Vagina (tissue), 2 donors: ENCODE data around the gene SKAP1.

ENCODE experiments used
- POLR2A ChIP-seq, 2 donors: fragments of 450-650 bp; IDR thresholded peaks; one replicate each; pipeline ENCODE4 v1.6.1; 2017; ENCODE audit warnings: antibody characterized with exemption in 2 of 2, mild to moderate bottlenecking in 2 of 2, moderate library complexity in 2 of 2
- POLR2AphosphoS5 ChIP-seq, 2 donors: sonication (generic); formaldehyde crosslinking; IDR thresholded peaks; one replicate each; pipeline ENCODE4 v1.9.0; 2017; ENCODE audit warnings: antibody characterized with exemption in 2 of 2, mild to moderate bottlenecking in 2 of 2, low read depth in 1 of 2; ENCODE audit not compliant: insufficient read depth in 1 of 2
- TF ChIP-seq, protein P1 (sequence below), 3 experiments: fragments of 450-650 bp in 2 of 3; fragments of 200-600 bp in 1 of 3; sonication (generic) in 1 of 3; IDR thresholded peaks; one replicate each; pipeline ENCODE4 v1.5.1; 2017 to 2019; ENCODE audit warnings: antibody characterized with exemption in 3 of 3, mild to moderate bottlenecking in 2 of 3, moderate library complexity in 2 of 3

DNA sequence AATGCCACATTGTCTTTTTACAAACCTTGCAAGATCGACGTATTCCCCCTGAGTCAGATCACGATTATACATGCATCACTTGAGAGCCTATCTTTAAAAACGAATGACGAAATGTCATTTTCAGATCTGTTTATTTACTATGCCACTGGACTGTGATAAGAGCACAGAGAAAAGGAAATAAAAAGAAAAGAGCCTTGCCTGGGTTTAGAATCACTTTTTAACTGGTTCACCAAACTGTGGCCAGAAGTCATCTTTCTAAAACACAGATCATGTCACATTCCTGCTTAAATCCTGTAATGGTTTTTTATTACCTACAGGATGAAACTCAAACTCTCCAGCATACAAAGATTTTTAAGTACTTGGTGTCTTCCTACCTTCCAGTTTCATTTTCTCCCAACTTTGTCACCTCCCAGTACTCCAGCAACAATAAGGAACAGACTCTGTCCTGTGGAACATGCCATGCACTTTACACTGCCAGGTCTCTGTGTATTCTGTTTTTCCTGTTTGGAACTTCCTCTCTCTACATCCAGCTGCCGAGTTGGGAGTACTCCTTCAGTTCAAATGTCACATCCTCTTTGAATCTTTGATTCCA is 231.0 kb downstream of the SKAP1 start:
- TF ChIP-seq, protein P1, sequence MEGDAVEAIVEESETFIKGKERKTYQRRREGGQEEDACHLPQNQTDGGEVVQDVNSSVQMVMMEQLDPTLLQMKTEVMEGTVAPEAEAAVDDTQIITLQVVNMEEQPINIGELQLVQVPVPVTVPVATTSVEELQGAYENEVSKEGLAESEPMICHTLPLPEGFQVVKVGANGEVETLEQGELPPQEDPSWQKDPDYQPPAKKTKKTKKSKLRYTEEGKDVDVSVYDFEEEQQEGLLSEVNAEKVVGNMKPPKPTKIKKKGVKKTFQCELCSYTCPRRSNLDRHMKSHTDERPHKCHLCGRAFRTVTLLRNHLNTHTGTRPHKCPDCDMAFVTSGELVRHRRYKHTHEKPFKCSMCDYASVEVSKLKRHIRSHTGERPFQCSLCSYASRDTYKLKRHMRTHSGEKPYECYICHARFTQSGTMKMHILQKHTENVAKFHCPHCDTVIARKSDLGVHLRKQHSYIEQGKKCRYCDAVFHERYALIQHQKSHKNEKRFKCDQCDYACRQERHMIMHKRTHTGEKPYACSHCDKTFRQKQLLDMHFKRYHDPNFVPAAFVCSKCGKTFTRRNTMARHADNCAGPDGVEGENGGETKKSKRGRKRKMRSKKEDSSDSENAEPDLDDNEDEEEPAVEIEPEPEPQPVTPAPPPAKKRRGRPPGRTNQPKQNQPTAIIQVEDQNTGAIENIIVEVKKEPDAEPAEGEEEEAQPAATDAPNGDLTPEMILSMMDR (IDR thresholded peaks at IDR 0.05), result no peak
- TF ChIP-seq POLR2A (IDR thresholded peaks at IDR 0.05), result no peak
- no peak for TF ChIP-seq POLR2AphosphoS5 (IDR thresholded peaks at IDR 0.05; ENCODE audit: insufficient read depth in 1 of 2, low read depth in 1 of 2)
